RWPE1 (cell line): ENCODE results near the gene AFDN.

Experiments
- CTCF ChIA-PET: fragments of 350-600 bp; sonication (Branson Sonifier 250); formaldehyde crosslinking; extraction: SDS; loops from one replicate; lab custom pipeline; 2021; lab: Yijun Ruan, JAX
- POLR2A ChIA-PET: fragments of 400-600 bp; formaldehyde crosslinking; extraction: SDS; loops from one replicate; lab custom pipeline; 2020; ENCODE audit warnings: antibody characterized with exemption; ENCODE audit not compliant: low non-redundant PET; lab: Yijun Ruan, JAX
- DNase-seq: peaks from one replicate; pipeline ENCODE4 v3.0.0; 2012; ENCODE audit warnings: low spot score
- H3K27ac ChIP-seq: fragments of 450-650 bp; 2 replicates; pipeline ENCODE4 v1.5.1; 2017
- TF ChIP-seq, protein P1 (sequence below): fragments of 450-650 bp; conservative IDR thresholded peaks from 2 replicates; pipeline ENCODE4 v1.5.1; 2017; ENCODE audit warnings: low read depth, mild to moderate bottlenecking

Gene AFDN

DNA sequence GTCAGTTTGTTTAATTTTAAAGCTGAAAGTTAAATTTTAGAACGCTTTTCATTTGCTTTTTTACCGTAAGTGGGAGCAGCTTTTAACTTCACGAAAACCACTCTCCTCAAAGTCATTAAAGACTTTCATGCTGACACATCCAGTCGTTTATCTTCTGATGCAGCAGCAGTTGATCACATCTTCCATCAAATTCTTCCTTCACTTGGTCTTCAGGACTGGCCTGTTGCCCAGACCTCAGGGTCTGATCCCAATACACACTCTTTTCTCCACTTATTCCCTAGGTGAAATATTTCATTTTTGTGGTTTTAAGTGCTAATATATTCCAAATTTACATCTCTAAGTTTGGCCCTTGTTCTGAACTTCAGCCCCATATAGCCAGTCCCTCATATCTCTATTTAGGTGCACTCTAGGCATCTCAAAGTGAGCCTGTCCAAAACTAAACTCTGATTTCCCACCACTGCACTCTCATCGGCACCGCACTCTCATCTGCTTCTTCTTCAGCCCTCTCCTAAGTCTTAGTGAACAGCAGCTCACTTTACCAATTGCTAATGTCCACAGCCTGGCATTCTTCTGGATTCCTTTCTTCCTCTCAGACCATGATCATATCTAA, 20.4 kb downstream of the AFDN start:
- TF ChIP-seq, protein P1, sequence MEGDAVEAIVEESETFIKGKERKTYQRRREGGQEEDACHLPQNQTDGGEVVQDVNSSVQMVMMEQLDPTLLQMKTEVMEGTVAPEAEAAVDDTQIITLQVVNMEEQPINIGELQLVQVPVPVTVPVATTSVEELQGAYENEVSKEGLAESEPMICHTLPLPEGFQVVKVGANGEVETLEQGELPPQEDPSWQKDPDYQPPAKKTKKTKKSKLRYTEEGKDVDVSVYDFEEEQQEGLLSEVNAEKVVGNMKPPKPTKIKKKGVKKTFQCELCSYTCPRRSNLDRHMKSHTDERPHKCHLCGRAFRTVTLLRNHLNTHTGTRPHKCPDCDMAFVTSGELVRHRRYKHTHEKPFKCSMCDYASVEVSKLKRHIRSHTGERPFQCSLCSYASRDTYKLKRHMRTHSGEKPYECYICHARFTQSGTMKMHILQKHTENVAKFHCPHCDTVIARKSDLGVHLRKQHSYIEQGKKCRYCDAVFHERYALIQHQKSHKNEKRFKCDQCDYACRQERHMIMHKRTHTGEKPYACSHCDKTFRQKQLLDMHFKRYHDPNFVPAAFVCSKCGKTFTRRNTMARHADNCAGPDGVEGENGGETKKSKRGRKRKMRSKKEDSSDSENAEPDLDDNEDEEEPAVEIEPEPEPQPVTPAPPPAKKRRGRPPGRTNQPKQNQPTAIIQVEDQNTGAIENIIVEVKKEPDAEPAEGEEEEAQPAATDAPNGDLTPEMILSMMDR, result no peak
- ChIA-PET CTCF (no interaction called here), POLR2A (no interaction called here)

DNA sequence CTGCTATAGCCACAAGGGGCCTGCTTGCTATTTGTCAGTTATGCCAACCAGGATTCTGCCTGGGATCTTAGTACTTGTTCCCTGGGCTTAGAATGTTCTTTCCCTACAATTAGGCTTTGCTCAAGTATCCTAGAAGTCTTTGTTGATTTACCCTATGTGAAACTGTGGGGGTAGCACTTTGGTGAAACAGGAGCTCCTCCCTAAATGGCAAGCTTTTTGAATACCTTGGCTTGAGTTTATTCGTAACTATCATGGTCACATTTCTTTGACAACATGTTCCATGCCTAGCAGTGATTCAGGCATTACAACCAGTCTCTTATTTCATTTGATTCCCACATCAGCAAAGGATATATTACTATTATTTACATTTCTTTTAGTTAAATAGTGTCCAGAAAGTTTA, 21.2 kb downstream of the AFDN start:
- CTCF ChIA-PET, result no interaction called here
- TF ChIP-seq, protein P1, result no peak
- H3K27ac ChIP-seq, result no peak overlapping the region
- POLR2A ChIA-PET, result no interaction called here
- no peak for DNase-seq

More for the DNA sequence above, 20.4 kb downstream of the AFDN start:
- DNase-seq, result no peak
- no peak overlapping the region for H3K27ac ChIP-seq

DNA sequence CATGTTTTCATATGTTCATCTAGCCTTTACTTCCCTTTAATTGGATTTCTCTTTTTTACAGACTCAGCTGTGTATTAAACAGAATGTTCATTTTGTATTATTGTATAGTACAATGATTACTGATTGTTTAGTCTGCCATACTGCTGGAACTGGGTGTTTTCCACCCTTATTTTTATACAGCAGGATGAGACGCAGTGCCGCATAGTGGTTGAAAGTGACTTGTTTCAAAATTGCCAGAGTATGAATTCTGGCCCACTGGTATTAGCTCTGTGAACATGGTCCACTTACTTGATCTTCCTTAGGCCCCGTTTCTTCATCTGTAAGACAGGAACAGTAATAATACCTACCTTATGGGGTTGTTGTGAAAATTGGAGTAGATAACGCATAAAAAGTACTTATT, 22.1 kb downstream of the AFDN start:
- TF ChIP-seq, protein P1, result no peak
- DNase-seq, result no peak
- CTCF ChIA-PET, result no interaction called here
- no peak overlapping the region for H3K27ac ChIP-seq
- POLR2A ChIA-PET, result no interaction called here

DNA sequence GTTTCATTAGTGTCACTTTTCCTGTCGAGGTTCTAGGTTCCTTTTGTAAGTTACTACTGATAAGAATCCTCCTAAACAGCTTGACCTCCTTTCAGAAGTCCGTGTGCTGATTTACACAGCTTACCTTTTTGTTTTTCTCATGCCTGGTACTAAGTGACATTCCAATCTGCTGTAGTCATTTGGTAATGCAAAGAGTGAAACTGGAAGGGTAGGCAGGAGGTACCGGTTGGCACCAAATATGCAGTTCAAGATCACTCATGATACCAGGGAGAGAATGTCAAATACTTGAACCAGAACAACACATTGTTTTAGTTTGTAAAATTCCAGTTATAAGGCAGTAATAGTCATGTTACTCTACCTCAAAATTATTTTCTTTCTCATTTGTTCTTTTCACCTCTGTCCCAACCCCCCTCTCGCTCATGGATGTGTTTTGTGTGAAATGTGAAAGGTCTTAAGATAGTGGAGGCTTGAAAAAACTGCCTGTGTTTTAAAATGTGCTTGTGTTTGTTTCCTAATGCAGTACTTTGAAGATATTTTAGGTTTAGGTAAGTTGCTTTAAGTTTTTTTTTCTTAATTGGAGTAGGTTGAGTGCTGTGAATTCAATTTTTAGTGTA, 23.2 kb downstream of the AFDN start:
- DNase-seq, result peak; percentile 68
- CTCF ChIA-PET, result no interaction called here
- POLR2A ChIA-PET, result no interaction called here
- no peak overlapping the region for H3K27ac ChIP-seq
- TF ChIP-seq, protein P1, result no peak

- no peak overlapping the region for H3K27ac ChIP-seq
- POLR2A ChIA-PET, result no interaction called here
- CTCF ChIA-PET, result no interaction called here
- no peak for DNase-seq
- TF ChIP-seq, protein P1, result no peak
Observed at GRCh38 chr6:167850782-167851181, 24.1 kb downstream of the AFDN start.

DNA sequence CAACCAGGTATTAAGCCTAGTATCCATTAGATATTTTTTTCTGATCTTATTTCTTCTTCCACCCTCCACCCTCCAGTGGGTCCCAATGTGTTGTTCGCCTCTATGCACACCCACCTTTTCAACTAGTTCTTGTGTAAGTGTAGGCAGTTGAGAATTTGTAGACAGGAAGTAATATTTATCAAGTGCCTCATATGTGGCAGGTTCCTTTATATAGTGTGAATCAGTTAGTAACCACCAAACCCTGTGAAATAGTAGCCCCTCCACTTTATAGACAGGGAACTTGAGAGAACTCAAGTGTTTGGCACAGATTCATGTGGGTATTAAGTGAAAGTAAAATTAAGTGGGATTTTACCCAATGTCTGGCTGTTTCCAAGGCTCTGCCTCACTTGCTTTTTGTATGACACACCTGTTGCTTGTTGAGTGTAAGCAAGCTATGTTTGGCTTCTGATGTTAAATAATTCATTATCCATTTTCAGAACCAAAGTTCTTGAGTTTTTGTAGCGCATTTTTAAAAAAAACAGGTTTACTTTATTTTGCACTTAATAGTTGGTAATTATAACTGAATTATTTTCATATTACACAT, 24.8 kb downstream of the AFDN start:
- ChIA-PET POLR2A (no interaction called here), CTCF (no interaction called here)
- DNase-seq, result no peak
- TF ChIP-seq, protein P1, result no peak
- H3K27ac ChIP-seq, result no peak overlapping the region
